Measurements from ENCODE around the gene GCLM. TPM values are rescaled to one million over a fixed set of nuclear protein-coding genes. Genes with fewer than 3 reads are reported as not detected.

GCLM gene
- polyA plus RNA-seq, 1 experiment = 58.6 TPM

- Histone ChIP-seq H3K27ac (ENCODE audit: low read depth, low read length) (no peak overlapping the region), H3K4me3 (ENCODE audit: low read depth, low read length) (no peak overlapping the region), H3K27me3 (ENCODE audit: control insufficient read depth, insufficient read depth, low read length) (no peaks in the 10 kb centered on the region), H3K9me3 (ENCODE audit: control insufficient read depth, insufficient read depth, low read length) (no peaks in the 10 kb centered on the region)
- TF ChIP-seq CTCF (IDR thresholded peaks at IDR 0.05; ENCODE audit: low read depth, low read length) = no peak
- POLR2A ChIA-PET = no interaction called here
- no peak for DNase-seq (ENCODE audit: low read depth, low spot score)
- CTCF ChIA-PET = interaction anchor here (0.8 to 1.3 kb wide), 2 partner anchors 144 to 454 kb away, joined by 3 read pairs; no protein-coding TSS in a partner anchor
Observed at GRCh38 chr1:93882269-93882668, 27.0 kb downstream of the GCLM start.

- ChIA-PET POLR2A (no interaction called here), CTCF (interaction anchor here (0.5 kb wide), 1 partner anchor 456 kb away, joined by 8 read pairs; no protein-coding TSS in a partner anchor)
- TF ChIP-seq CTCF (IDR thresholded peaks at IDR 0.05; ENCODE audit: low read depth, low read length) = no peak
- Histone ChIP-seq H3K4me3 (ENCODE audit: low read depth, low read length) (no peak overlapping the region), H3K27me3 (ENCODE audit: control insufficient read depth, insufficient read depth, low read length) (no peaks in the 10 kb centered on the region), H3K27ac (ENCODE audit: low read depth, low read length) (no peak overlapping the region), H3K9me3 (ENCODE audit: control insufficient read depth, insufficient read depth, low read length) (no peaks in the 10 kb centered on the region)
- DNase-seq (ENCODE audit: low read depth, low spot score) = no peak
Observed at GRCh38 chr1:93880731-93881130, 28.5 kb downstream of the GCLM start.

GRCh38 chr1:93878889-93879586 is 30.2 kb downstream of the GCLM start, which contains the start of gene DNTTIP2:
TSS of gene DNTTIP2 (minus strand) at chr1:93879206. CDS start at chr1:93879148, 58 bp downstream.
- ChIA-PET CTCF (interaction anchor here (0.6 to 1.5 kb wide), 6 partner anchors 30 to 585 kb away, joined by 3 to 9 read pairs (median 4); partner anchors contain the start of gene GCLM), POLR2A (interaction anchor here (0.5 to 1.4 kb wide), 4 partner anchors 30 to 323 kb away, joined by 3 to 5 read pairs (median 4); partner anchors contain the start of gene GCLM)
- TF ChIP-seq CTCF (IDR thresholded peaks at IDR 0.05; ENCODE audit: low read depth, low read length) = no peak
- peak; percentile 65 for DNase-seq (ENCODE audit: low read depth, low spot score)
- peak within 1 kb of the TSS; percentile 85 for H3K27ac ChIP-seq (ENCODE audit: low read depth, low read length)
- H3K4me3 ChIP-seq (ENCODE audit: low read depth, low read length) = peak within 1 kb of the TSS; percentile 91
- H3K9me3 ChIP-seq (ENCODE audit: control insufficient read depth, insufficient read depth, low read length) = no peaks in the 10 kb centered on the region
- no peaks in the 10 kb centered on the region for H3K27me3 ChIP-seq (ENCODE audit: control insufficient read depth, insufficient read depth, low read length)

DNA sequence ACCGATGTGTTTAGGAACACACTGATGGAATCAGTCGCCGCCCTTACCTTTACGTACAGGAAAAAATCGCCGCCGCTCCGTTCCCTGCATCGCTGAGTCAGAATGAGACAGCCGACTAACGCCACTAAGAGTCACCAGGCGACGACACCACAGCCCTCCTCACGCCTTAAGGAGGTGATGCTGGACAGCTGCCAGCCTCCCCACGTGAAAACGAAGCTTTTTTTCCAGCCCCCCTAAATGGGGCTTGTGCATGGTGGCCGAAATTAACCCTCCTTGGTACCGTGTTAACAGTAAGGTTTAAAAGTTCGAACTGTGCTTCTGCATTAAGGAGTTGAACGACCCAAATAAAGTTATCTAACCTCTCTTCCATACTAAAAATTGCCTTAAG is 30.7 kb downstream of the GCLM start:
- CTCF ChIA-PET = interaction anchor here (1.5 kb wide), 1 partner anchor 167 kb away, joined by 4 read pairs; no protein-coding TSS in a partner anchor
- POLR2A ChIA-PET = interaction anchor here (1.4 kb wide), 1 partner anchor 31 kb away, joined by 5 read pairs; the partner anchor contains the start of gene GCLM
- no peak for TF ChIP-seq CTCF (IDR thresholded peaks at IDR 0.05; ENCODE audit: low read depth, low read length)

GRCh38 chr1:93877529-93877928 is 31.7 kb downstream of the GCLM start:
- no peak overlapping the region for H3K4me3 ChIP-seq (ENCODE audit: low read depth, low read length)
- CTCF ChIA-PET = interaction anchor here (0.9 kb wide), 1 partner anchor 148 kb away, joined by 3 read pairs; no protein-coding TSS in a partner anchor
- TF ChIP-seq CTCF (IDR thresholded peaks at IDR 0.05; ENCODE audit: low read depth, low read length) = no peak
- H3K9me3 ChIP-seq (ENCODE audit: control insufficient read depth, insufficient read depth, low read length) = no peaks in the 10 kb centered on the region
- no peak for DNase-seq (ENCODE audit: low read depth, low spot score)
- no peaks in the 10 kb centered on the region for H3K27me3 ChIP-seq (ENCODE audit: control insufficient read depth, insufficient read depth, low read length)
- POLR2A ChIA-PET = no interaction called here
- no peak overlapping the region for H3K27ac ChIP-seq (ENCODE audit: low read depth, low read length)

More for the DNA sequence above, 30.7 kb downstream of the GCLM start:
- no peak for DNase-seq (ENCODE audit: low read depth, low spot score)
- Histone ChIP-seq H3K4me3 (ENCODE audit: low read depth, low read length) (peak overlapping the region; percentile 91), H3K27me3 (ENCODE audit: control insufficient read depth, insufficient read depth, low read length) (no peaks in the 10 kb centered on the region), H3K9me3 (ENCODE audit: control insufficient read depth, insufficient read depth, low read length) (no peaks in the 10 kb centered on the region), H3K27ac (ENCODE audit: low read depth, low read length) (peak overlapping the region; percentile 85)

Measured in AG04450 (cell line).